ENCODE measurements around the gene HSPG2.

The HSPG2 gene

DNA sequence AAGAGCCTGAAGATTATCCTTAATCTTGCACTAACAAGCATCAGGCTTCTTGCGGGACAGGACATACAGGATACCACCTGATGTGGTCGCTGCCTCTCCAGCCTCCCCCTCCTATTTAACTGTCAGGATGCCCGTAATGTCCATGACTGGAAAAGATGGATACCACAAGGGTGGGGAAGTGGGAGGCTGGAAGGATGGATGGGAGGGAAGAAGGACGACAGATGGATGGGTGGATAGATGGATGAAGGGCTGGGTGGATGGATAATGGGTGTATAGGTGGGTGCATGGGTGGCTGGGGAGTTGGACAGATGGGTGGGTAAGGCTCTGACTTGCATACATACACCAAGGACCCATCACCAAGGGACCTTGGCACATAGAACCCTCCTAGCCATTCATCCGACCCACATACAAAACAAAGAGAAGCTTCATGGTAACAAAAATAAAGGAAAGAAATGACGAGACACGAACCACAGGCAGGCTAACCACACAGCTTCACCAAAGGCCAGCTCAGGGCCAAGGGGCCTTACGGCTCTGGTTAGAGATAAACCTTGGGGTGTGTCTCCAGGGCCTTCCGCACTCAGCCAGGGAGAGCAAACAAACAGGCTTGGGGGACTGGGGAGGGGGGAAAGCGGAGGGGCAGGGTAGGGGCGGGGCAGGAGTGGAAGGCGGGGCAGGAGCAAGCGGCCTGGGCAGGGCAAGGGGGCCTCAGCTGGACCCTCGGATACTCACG lies 50.5 kb downstream of the HSPG2 start:
- no peak overlapping the region for H3K27ac ChIP-seq
- DNase-seq (ENCODE audit: low read depth, low spot score): no peak

GRCh38 chr1:21885236-21886037 lies 51.7 kb downstream of the HSPG2 start:
- DNase-seq (ENCODE audit: low read depth, low spot score): no peak
- no peak overlapping the region for H3K27ac ChIP-seq

GRCh38 chr1:21884456-21885235 lies 52.5 kb downstream of the HSPG2 start:
- H3K27ac ChIP-seq: no peak overlapping the region
- DNase-seq (ENCODE audit: low read depth, low spot score): no peak

- DNase-seq (ENCODE audit: low read depth, low spot score): no peak
- no peak overlapping the region for H3K27ac ChIP-seq
Observed at GRCh38 chr1:21882721-21883415, 54.2 kb downstream of the HSPG2 start.

- H3K27ac ChIP-seq: no peak overlapping the region
- no peak for DNase-seq (ENCODE audit: low read depth, low spot score)
Observed at GRCh38 chr1:21881250-21881649, 55.9 kb downstream of the HSPG2 start.

DNA sequence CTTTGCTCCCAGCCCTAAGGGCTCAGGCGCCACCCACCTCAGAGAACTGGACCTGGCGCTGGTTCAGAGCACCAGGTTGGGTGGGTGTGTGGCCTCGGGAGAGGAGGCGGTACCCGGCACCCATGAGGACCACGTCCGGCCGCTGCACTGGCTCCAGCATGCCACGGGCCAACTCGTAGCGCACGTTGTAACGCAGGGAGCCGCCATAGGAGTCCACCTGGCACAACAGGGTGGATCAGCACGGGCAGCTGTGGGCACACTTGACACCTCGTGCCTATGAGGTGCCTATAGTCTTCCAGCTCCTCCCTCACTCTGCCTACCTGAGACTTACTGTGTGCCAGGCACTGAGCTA lies 56.5 kb downstream of the HSPG2 start:
- H3K27ac ChIP-seq: no peak overlapping the region
- DNase-seq (ENCODE audit: low read depth, low spot score): no peak

- DNase-seq (ENCODE audit: low read depth, low spot score): no peak
- H3K27ac ChIP-seq: no peak overlapping the region
Observed at GRCh38 chr1:21879928-21880618, 57.0 kb downstream of the HSPG2 start.

- no peak overlapping the region for H3K27ac ChIP-seq
- DNase-seq (ENCODE audit: low read depth, low spot score): no peak
Observed at GRCh38 chr1:21878840-21879478, 58.2 kb downstream of the HSPG2 start.

DNA sequence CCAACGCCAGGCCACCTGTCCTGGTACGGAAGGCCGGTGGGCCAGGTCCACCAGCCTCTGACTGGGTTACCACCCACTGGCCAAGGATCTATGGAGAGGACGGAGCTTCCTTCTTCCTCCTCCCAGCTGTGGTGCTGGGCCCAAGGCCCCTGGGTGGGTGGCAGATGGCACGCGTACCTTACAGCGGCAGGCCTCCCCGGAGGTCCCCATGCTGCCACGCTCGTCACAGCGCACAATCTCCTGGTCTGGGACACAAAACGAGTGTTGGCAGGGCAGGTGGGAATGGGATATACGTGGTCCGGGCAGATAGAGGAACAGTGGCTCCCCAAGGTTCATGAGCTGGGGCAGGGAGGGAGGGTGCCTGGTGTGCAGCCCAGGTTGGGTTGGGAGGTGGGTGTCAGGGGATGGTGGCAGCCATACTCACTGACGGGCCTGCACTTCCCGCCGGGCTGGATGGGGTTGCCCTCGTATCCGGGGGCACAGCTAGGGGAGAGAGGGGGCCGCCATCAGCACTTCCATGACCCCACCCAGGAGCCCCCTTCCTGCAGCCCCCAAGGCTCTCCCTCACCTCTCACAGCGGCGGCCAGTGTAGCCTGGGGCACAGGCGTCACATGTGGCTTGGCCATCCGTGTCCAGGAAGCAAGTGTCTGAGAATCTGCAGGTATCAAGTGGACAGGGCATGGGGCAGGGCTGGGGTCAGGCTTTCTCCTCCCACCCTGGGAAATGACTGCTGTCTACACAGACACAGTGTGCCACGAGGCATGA lies 58.9 kb downstream of the HSPG2 start:
- no peak overlapping the region for H3K27ac ChIP-seq
- DNase-seq (ENCODE audit: low read depth, low spot score): no peak

DNA sequence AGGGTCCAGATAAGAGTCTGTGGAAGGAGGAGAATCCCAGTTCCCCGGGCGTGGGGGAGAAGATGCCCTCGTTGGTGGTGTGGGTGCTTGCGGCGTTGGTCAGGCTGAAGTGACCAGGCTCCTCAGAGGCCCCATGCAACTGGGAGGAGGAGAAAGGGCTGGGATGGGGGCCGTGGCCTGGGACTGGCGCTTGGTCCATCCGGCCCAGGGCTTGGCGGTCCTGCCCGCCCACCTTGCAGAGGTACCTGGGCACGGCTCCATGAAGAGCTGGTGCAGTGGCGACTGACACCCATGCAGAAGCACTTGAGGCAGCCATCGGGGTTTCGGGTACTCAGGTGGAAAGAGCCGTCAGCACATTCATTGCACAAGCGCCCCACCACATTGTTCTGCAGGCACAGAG lies 60.8 kb downstream of the HSPG2 start:
- no peak overlapping the region for H3K27ac ChIP-seq
- no peak for DNase-seq (ENCODE audit: low read depth, low spot score)

- no peak for DNase-seq (ENCODE audit: low read depth, low spot score)
- H3K27ac ChIP-seq: no peak overlapping the region
Observed at GRCh38 chr1:21875621-21876063, 61.5 kb downstream of the HSPG2 start.

GRCh38 chr1:21874778-21875547 lies 62.1 kb downstream of the HSPG2 start:
- H3K27ac ChIP-seq: no peak overlapping the region
- no peak for DNase-seq (ENCODE audit: low read depth, low spot score)

GRCh38 chr1:21874328-21874727 lies 62.8 kb downstream of the HSPG2 start:
- no peak overlapping the region for H3K27ac ChIP-seq
- no peak for DNase-seq (ENCODE audit: low read depth, low spot score)

DNA sequence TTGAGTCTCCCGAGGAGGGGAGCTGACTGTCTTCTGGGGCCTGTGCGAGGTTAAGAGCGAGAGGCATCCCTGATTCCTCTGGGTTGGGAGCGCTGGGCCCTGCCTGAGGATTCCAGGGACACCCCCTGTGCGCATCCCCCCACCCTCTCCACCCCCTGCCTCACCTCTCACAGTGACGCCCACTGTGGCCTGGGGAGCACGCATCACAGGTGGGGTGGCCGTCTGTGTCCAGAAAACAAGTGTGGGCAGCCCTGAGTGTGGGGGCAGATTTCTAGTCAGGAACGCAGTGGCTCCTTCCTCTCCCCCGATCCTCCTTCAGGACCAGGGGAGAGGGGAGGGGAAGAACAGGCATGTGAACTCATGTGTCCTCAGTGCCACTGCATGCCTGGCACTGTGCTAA lies 63.3 kb downstream of the HSPG2 start:
- DNase-seq (ENCODE audit: low read depth, low spot score): no peak
- H3K27ac ChIP-seq: no peak overlapping the region

- H3K27ac ChIP-seq: no peak overlapping the region
- DNase-seq (ENCODE audit: low read depth, low spot score): no peak
Observed at GRCh38 chr1:21873174-21873573, 63.9 kb downstream of the HSPG2 start.

- no peak for DNase-seq (ENCODE audit: low read depth, low spot score)
- H3K27ac ChIP-seq: no peak overlapping the region
Observed at GRCh38 chr1:21872445-21873079, 64.5 kb downstream of the HSPG2 start.

DNA sequence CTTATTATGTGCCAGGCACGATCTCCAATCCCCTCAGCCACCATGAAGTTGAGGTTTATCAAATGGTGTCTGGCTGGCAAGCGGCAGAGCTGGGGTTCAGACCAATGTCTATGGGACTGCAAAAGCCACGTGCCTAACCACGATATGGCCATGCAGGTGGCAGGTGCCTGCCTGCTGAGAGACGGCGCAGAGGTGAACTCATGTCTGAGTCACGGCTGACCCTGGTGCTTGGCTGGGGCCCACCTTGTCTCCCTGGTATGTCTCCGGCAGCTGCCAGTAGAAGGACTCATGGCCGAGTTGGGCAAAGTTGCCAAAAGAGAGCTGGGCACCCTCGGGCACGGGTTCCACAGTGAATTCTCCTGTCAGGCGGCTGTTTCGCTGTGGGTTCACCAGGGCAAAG lies 65.2 kb downstream of the HSPG2 start:
- no peak for DNase-seq (ENCODE audit: low read depth, low spot score)
- no peak overlapping the region for H3K27ac ChIP-seq

Measured in epithelial cell of prostate (primary cell).